Kidney epithelial cell (primary cell): ENCODE data around the gene GRB10. TPM values are rescaled to one million over a fixed set of nuclear protein-coding genes. Genes with fewer than 3 reads are reported as not detected.
"Not testable (repeated sequence)": the region's sequence is repeated elsewhere in the genome, so short reads cannot be mapped to it uniquely, and the experiment has no call there.

Experiments
- DNase-seq: peaks from one replicate; pipeline ENCODE4 v3.0.0-alpha.2; 2010; ENCODE audit warnings: low read depth
- H3K27me3 ChIP-seq: 2 replicates; pipeline ENCODE4 v1.6.0; 2011; ENCODE audit warnings: low read length; ENCODE audit not compliant: control insufficient read depth, insufficient read depth
- H3K36me3 ChIP-seq: 2 replicates; pipeline ENCODE4 v1.5.1; 2011; ENCODE audit warnings: low read length; ENCODE audit not compliant: control insufficient read depth, insufficient read depth
- H3K4me3 ChIP-seq: 2 replicates; pipeline ENCODE4 v1.5.1; 2011; ENCODE audit warnings: low read depth, mild to moderate bottlenecking, control low read depth, low read length
- total RNA-seq: library from RNA; depleted of rRNA; stranded (reverse); fragments of >200 nt; gene quantifications from 2 replicates; pipeline ENCODE4 v1.2.3, GENCODE V29; 2015
- TF ChIP-seq, protein P1 (sequence below): IDR thresholded peaks from 2 replicates; pipeline ENCODE4 v1.5.1; 2011; ENCODE audit warnings: mild to moderate bottlenecking, moderate library complexity, low read length, control low read depth, inconsistent platforms; ENCODE audit not compliant: insufficient read depth, poor library complexity, severe bottlenecking

Gene GRB10
- total RNA-seq, 1 donor from 2014 or later, result 86.3 TPM

DNA sequence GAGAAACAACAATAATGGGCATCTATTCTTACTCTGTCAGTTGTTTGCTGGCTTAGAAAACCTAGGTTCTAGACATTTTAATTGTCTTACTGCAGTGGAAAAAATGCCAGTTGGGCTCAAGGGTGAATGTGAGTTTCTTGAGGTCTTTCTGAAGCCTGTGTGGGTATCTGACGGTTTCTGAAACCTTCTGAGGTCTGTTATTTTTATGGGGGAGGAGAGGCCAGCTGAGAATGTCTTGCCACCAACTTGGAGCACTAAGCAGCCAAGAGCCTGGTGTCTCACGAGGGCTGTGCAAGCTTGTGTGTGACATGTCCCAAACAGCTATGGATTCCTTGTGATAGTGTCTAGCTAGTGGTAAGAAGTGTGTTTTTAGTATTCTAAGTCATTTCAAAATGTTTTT, 193.3 kb downstream of the GRB10 start:
- Histone ChIP-seq H3K27me3 (no peaks in the 10 kb centered on the region), H3K4me3 (no peak overlapping the region), H3K36me3 (peaks cover 2% of the 10 kb centered on the region)
- TF ChIP-seq, protein P1, sequence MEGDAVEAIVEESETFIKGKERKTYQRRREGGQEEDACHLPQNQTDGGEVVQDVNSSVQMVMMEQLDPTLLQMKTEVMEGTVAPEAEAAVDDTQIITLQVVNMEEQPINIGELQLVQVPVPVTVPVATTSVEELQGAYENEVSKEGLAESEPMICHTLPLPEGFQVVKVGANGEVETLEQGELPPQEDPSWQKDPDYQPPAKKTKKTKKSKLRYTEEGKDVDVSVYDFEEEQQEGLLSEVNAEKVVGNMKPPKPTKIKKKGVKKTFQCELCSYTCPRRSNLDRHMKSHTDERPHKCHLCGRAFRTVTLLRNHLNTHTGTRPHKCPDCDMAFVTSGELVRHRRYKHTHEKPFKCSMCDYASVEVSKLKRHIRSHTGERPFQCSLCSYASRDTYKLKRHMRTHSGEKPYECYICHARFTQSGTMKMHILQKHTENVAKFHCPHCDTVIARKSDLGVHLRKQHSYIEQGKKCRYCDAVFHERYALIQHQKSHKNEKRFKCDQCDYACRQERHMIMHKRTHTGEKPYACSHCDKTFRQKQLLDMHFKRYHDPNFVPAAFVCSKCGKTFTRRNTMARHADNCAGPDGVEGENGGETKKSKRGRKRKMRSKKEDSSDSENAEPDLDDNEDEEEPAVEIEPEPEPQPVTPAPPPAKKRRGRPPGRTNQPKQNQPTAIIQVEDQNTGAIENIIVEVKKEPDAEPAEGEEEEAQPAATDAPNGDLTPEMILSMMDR, result no peak
- DNase-seq, result no peak

DNA sequence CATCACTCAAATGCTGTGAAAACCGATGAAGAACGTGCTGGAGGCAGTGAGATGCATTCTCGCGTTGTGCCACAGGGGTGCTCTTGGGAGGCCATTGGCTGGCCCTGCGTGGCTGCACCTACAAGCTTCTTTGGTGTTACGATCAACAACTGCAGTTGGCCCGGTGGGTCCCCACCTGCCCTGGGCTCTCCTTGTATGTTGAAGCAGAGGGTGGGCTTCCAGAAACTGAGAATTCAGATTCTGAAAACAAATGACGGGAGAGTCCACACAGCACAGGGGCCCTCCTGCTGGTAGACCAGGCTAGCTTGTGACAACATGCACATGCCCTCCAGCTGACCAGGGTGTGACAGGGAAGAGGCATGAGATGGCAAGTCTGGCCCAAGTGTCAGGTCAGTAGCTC, 193.8 kb downstream of the GRB10 start:
- DNase-seq, result no peak
- no peaks in the 10 kb centered on the region for H3K27me3 ChIP-seq
- TF ChIP-seq, protein P1, result peak; percentile 11
- no peak overlapping the region for H3K4me3 ChIP-seq
- H3K36me3 ChIP-seq, result peaks cover 2% of the 10 kb centered on the region

DNA sequence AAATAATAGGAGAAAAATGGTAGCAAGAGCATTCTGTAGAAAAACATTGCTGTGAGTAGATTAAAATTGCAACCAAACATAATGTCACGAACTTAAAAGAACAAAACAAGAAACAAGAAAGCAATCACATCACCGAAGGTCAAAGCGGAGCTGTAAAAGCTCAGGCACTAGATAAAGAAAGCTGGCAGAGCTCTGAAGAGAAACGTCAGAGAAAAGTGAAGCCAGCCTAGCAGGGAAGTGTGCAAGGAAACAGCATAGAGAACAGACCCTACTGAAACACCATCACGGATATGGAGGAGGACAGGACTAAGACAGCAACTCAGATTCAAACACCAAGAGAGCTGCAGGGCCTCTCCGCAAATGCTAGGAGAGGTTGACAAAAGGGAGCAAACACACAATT, 195.0 kb downstream of the GRB10 start:
- no peak for DNase-seq
- no peaks in the 10 kb centered on the region for H3K36me3 ChIP-seq
- no peaks in the 10 kb centered on the region for H3K27me3 ChIP-seq
- TF ChIP-seq, protein P1, result no peak
- H3K4me3 ChIP-seq, result no peak overlapping the region

DNA sequence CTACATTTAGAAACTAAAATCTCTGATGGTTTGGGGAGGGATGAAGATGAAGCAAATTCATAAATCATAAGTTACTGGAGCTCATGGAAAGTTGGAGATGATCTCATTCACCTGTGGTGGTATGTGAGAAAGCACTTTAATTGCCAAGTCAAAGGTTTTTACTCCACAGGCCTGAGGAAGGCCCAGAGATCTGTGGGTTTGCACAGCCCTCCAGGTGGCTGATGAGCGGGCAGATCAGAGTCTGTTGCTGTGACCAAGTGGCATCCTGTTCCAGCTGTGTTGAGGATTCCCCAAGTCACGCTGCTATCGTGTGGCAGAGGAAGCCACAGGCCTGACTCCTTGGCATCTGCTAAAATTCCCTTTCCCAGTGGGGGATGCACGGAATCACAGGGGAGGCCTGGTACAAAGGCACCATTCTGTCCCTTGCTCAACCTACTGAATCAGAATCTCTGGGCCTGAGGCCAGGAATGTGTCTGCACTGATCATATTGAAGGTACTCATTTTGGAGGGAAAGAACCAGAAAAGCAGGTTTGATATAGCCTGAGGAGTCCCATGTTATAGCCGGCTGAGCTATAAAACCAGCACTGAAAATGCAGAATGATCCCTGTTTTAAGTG, 197.8 kb downstream of the GRB10 start:
- H3K36me3 ChIP-seq, result no peaks in the 10 kb centered on the region
- H3K4me3 ChIP-seq, result no peak overlapping the region
- DNase-seq, result peak; percentile 12
- H3K27me3 ChIP-seq, result no peaks in the 10 kb centered on the region
- TF ChIP-seq, protein P1, result no peak

DNA sequence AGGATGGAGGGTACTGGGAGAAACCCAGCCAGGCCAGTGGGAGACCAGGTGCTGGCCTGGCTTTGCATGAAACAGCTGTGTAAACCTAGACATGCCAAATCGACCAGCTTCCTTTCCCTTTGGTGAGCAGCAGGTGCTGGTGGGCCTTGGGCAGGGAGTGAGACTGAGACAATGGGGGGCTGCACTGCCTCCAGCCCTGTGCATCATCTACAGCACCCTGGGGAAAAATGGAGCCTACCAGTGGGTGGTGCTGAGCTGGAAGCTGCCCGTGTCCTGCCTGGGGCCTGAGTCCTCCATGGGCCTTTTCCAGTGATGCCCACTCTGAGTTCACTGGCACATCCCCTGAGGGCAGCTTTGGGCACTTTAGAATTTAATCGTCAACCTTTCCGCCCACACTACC, 198.3 kb downstream of the GRB10 start:
- no peak for DNase-seq
- TF ChIP-seq, protein P1, result no peak
- Histone ChIP-seq H3K27me3 (no peaks in the 10 kb centered on the region), H3K4me3 (no peak overlapping the region), H3K36me3 (no peaks in the 10 kb centered on the region)

DNA sequence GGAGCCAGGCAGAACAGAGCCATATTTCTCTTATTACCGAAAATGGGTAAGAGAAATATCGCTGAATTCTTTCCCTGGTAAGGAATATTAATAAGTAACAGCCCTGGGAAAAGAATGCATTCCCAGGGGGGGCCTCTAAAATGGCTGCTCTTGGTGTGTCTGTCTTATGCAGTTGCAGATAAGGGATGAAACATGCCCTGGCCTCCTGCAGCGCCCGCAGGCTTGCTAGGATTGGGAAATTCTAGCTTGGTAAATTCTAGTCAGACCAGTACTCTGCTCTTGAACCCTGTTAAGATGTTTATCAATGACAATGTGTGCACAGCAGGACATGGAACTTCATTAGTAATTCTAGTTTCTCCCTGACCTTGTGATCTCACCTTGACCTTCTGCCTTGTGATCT, 199.4 kb downstream of the GRB10 start:
- DNase-seq, H3K27me3 ChIP-seq, H3K36me3 ChIP-seq, H3K4me3 ChIP-seq: not testable (repeated sequence)

DNA sequence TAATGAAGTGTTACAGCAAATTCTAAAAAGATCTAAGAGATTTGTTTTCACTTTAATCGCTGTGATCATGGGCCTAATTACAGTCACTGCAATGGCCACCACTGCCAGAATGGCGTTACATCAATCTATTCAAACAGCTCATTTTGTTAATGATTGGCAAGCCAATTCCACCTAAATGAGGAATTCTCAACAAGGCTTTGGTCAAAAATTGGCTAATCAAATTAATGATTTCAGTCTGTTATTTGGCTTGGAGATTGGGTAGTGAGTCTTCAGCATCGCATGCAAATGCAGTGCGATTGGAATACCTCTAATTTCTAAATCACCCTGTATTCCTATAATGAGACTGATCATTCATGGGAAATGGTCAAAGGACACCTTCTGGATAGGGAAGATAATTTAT, 200.4 kb downstream of the GRB10 start:
- not testable (repeated sequence) for DNase-seq, H3K4me3 ChIP-seq, H3K36me3 ChIP-seq, H3K27me3 ChIP-seq

DNA sequence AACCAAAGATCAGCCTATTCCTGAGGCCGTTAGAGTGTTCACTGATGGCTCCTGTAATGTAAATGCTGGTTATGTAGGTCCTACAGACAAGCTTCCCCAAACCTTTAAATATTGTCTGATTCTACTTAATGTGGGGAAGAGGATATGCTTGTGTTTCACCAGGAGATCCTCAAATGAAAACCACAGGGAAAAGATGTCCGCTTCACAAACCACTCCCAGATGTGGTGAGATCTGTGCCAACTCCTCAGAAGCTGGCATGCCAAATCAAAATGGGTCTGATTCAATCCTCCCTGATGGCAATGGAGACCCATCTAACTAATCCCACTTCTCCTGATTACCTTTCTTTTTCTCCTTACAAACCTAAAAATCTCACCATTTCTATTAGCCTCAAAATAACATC, 202.0 kb downstream of the GRB10 start:
- not testable (repeated sequence) for H3K27me3 ChIP-seq, H3K4me3 ChIP-seq, H3K36me3 ChIP-seq, DNase-seq
